CD4-positive, alpha-beta T cell treated with Interleukin-15 for 1 hour (primary cell): Measurements from ENCODE around the gene TSSC4.

Source experiments
- DNase-seq: peaks from one replicate; pipeline ENCODE4 v3.0.0-alpha.2; 2020

The TSSC4 gene

DNA sequence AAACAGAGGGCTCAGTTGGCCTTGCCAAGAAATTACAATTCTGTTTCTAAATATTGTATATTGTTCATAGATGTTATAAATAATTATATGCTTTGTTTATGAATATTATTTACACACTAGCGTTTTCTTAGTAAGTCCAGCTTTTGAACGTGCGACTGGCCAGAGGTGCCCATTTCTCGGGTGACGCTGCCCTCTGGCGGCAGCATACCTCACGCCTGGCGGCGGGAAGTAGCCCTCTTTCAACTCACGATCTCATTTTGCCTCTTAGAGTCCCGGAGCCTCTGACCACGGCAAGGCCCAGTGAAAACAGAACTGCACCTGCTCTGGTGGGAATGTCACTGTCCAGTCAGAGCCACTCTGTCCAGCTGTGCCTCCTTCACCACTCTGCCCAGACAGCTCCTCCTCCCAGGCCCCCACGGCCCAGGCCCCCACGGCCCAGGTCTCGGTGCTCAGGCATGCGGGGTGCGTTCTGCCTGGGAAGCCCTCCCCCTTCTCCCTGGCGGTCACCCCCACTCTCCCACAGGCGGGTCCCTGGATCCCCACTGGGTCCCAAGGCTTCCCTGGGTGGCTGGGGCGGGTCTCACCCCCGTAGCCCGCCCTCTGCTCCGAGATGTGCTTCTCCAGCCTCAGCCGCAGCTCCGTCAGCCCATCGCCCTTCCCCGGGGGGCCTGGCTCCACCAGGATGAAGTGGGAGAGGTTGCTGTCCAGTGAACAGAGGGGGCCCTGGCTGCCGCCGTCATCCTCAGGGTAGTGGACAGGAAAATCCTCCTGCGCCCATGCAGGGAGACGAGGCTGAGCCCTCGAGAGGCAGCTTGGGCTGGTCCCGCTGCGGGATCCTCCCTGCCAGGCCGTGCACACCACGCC is 19.3 kb downstream of the TSSC4 start:
- peak; percentile 61 for DNase-seq

DNA sequence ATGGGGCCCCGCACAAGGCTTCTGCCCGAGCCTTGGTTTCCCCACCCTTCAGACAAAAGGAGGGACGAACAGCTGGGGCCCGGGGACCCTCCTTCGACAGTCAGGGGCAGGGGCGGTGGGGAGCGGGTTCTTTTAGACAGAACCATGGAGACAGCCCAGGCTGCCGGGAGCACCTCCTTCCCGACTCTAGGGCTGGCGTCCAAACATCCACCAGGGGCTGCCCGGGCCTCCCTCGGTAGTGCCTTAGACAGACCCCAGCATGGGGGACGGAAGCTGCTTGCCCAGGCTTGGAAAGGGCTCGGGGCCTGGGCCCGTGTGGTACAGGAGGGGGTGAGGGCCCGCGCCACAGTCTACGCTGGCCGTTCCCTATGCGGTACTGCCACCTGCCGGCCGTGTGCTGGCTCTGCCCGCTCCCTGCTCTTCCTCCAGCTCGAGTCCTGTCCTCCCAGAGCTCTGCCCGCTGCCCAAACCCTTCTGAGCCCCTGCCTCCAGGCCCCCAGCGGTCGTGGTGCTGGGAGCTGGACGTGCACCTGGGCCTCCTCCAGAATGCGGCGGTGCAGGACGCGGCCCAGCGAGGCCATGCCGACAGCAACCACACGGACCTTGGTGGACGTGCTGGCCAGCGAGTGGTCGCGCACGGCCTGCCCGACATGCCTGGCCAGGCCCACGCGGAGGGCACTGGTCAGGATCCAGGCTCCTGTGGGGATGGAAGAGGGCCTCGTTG is 20.1 kb downstream of the TSSC4 start:
- peak; percentile 71 for DNase-seq

DNA sequence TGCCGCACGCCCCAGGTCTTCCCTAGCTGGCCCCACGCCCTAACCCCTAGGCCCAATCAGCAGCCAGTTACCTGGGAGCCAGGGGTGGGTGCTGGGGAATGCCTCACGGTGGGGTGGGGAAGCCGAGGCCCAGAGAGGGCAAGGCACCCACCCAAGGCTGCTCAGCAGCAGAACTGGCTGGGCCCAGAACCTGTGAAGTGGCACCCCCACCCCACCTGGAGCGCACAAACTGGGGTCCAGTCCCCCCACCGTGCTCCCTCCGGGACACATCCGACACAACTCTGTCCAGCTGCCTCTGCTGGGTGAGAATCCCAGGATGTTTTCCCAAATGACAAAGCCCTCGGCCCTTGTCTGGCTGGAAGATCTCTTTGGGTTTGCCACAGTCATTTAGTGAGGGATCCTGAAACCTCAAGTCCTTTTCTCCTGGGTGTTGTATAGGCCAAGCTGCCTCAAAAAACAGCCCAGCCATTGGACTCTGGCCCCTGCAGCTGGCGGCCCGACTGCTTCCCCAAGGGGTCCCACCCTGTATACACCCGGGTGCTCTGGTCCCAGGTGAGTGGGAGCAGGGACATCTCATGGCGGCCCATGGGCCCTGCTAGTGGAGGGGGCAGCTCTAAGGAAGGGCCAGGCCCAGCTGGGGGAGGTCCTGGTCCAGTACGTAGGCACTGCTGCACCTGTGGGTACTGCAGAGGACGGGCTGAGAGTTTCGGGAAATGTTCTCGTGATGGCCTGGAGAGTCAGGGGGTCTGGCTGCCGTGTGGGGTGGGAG is 20.9 kb downstream of the TSSC4 start:
- DNase-seq, result no peak

DNA sequence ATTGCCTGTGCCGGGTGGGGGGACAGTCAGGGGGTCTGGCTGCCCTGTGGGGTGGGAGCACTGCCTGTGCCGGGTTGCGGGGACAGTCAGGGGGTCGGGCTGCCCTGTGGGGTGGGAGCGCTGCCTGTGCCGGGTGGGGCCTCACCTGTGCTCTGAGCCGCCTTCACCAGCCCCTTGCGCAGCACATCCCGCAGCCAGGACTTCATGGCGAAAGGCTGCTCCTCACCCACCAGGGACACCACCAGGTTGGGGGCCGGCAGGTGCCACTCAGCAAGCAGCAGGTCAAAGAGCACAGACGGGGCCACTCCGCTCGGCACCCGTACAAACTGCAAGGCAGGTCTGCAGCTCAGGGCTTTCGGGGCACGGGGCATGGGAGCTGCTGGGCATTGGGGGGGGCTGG is 21.4 kb downstream of the TSSC4 start:
- no peak for DNase-seq

DNA sequence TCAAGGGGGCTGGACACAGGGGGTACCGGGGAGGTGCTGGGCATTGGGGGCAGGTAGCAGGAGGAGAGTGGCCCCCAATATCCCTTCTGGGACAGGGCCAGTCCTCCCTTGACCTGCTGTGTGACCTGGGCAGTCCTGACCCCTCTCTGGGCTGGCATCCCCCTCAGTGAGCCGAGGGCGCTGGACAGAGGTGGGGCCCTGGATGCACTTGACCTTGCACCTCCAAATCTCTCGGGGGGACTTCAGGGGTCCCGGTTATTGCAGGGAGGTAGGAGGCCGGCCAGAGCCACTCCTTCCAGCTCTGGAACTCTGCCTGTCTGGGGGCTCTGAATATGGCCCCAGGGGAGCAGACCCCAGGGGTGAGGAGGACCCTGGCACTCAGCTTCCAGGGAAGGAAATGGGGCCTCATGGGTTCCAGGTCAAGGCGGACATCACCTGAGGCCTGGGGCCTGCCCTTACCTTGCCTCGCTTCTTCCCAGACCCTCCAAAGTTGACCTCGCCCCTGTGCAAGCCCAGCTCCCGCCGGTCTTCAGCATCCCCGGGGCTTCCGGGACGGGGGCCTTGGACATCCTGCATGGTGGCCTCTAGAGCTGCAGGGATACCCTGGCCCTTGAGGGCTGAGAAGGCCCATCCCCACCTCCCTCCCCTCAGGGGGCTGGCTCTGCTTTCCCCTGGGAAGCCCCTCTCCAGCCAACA is 22.1 kb downstream of the TSSC4 start:
- no peak for DNase-seq

DNA sequence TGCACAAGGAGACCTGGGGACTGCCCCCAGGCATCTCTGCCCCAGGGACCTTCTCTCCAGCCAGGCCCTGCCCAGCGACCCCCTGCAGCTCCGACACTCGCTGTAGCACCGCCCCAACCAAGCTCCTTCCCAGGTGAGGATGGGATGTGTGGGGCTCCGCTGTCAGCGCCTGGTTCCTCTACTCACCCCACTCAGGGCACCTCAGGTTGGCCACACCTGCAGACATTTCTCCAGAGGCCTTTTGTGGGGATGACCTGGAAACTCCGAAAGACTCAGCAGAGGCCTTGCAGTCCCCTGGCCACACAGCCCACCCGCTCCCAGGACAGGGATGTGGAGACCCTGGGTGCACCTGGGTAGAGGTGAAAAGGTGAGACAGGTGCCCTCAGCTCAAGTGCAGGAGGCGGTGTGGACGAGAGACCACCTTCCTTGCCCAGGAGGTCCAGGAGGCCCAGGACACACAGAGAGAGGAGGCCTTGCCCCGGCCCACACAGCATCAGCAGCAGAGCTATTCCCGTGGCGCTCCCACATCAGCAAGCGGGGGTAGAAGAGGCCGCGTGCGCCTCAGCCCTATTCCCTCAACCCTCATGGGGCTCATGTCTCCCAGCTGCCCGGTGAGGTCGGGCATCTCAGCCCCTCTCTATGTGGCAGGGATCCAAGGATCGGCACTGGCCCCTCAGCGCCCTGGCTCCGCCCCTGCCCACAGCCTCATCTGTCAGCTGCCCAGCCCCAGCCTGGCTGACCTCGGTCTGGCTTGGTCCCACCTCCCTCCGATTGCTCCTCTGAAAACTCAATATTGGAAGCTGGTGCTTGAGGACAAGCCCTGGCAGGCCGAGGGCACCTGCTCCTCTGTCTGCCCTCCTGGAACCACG is 22.8 kb downstream of the TSSC4 start:
- DNase-seq, result no peak

DNA sequence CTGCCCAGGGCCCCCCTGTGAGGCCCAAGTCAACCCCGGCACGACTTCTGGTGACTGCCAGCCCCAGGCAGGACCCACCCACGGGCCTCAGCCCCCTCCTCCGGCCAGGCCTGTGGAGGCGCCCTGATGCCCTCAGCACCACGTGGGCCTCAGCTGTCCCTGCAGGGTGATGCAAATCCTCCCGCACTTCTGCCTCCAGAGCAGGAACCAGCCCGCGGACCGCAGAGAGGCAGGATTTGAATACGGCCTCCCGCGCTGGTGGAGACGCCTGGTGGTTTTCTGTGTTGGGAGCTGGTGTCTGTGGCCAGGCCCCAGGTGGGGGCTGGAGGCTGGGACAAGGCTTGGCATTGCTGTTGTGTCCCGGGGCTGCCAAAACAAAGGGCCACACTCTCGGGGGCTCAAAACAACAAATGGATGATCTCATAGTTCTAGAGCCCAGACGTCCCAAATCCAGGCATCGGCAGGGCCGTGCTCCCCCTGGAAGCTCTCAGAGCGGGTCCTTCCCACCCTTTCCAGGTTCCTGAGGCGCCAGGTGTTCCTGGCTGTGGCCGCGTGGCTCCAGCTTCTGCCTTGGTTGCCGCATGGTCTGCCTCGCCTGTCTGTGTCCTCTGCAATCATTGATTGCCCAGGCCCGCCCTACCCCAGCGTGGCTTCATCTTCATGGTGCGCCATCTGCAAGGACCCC is 24.4 kb downstream of the TSSC4 start:
- DNase-seq, result no peak

DNA sequence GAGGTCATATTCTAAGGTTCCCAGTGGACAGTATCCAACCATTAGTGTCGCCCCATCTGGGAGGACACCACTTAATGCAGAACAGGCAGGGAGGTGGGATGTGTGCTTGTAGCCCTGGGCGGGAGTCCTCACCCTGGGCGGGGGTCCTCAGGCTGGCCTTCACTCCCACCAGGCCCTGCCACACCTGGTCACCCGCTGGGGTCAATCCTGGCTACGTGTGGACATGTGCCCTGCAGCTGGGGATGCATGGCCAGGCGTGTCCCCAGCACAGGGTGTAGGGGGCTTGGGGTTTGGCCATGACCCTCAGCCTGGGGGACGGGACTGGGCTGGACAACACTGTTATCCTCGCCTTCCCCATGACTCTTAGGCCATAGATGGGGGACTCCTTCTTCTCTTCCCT is 25.0 kb downstream of the TSSC4 start:
- DNase-seq, result no peak

DNA sequence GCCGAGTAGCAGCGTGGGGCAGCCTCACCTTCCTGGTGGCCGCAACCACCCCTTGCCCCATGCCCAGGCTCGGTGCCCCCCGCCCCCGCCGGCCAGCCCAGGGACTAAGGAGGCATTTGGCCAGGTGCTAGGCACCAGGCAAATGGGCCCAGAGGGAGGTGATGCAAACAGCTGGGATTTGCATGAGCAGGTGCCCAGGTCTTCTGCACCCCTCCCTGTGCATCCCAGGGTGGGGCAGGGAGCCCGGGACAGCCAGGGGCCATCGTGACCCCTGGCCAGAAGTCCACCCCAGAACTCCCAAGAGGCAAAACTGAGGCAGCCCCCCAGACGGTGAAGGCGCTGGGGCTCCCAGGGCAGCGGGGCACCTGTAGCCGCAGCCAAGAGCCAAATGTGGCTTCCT is 25.7 kb downstream of the TSSC4 start:
- DNase-seq, result no peak

DNA sequence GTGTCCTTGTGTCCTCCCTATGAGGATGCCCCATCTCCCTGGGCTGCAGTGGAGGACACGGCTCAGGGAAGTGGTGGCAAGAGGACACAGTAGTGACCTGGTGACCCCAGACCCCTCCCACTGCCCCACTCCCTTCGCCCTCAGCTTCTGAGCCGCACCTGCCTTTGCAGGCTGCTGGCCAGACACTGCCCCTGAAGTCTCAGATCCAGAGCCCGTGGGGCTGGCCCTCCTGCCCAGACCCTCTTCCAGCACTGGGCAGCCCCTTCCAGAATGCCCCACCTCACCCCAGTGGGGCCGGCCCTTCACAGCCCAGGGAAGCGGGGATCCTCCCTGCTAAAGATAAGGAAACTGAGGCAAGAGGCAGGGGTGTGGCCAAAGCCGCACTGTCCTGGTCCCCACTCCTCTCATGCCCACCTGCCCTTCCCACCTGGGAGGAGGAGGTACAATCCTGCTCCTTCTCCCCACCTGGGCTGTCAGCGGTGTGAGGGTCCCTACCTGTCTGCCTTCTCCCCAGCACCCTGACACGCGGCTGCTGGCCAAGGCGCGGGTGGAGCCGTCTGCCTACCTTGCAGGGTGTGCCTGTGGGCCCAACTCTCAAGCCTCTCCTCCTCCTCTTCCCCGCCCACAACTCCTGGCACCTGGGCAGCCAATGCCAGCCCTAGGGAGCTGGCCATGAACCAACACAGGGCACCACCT is 26.4 kb downstream of the TSSC4 start:
- DNase-seq, result no peak

DNA sequence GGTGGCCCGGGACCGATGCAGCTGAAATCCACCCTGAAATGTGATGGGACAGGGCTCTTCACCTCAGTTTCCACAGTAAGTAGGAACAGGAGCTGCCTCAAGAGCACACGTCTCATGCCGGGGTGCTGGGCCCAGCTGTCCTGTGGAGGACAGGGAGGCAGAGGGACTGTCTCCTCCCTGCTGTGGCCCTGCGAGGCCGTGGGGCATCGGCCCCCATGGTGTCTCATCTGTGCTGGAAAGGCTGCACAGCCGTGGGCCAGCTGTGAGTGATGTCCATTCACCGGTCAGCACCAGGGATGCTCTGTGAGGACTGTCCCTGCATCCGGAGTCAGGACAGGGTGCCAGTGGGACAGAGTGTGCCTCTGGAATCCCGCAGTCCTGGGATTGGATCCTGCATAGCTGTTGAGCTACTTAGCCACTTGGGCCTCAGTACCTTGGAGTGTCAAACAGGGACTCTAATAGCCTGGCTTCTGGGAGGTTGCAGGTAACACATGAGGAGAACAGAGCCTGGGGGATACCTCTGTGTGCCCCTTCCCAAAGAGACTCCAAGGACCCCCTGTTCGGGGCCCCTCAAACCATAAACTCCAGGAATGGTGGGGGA is 27.3 kb downstream of the TSSC4 start:
- DNase-seq, result no peak

DNA sequence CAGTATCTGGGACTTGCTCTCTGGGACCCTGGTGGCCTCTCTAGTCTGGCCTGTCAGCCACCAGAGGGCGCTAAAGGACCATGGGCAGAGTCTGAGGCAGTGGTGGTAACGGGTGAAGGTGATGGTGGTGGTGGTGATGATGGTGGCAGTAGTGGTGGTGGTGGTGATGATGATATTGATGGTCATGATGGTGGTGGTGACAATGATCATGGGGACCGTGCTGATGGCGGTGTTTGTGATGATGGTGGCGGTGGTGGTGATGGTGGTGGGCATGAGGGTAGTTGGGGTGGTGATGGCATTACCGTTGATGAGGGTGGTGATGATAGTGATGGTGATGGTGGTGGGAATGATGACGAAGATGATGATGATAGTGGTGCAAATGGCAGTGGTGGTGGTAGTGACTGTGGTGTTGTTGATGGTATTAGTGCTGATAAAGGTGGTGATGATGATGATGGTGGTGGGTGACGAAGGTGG is 27.8 kb downstream of the TSSC4 start:
- peak; percentile 79 for DNase-seq

DNA sequence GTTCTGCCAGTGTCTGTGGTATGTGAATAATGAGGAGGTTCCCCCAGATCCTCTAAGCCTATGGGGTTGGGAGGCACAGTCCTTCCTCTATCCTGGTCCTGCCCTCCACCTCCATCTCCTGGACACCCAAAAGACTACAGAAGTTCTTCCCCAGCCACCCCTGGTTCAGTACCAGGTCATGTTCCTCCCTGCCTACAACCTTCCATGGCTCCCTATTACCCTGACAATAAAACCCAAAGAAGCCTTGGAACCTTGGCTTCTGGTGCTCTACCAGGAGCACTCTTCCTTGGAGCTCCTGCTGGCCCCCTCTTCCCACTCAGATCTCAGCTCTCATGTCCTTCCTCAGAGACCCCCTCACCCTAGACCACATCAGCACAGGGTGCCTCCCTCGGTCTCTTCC is 30.8 kb downstream of the TSSC4 start:
- DNase-seq, result no peak

DNA sequence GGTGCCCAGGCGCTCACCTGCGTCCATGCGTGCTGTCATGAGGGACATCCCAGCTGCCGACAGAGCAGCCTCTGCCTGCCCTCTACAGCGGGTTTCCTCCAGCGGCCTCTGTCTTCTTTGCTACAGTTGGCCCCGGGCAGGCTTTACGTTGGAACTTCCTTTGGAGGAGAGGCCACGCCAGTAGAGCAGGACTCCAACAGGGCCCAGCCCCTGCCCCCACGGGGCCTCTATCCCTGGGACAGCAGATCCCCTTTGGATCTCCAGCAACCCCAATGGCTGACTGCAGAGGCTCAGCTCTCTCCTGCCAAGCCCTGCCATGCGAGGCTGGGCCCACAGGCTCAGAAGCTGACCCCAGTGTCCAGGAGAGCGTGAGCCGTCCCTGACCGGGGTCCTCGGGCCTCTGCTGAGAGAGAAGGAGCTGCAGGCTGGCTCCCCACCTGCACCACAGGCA is 31.6 kb downstream of the TSSC4 start:
- DNase-seq, result no peak

DNA sequence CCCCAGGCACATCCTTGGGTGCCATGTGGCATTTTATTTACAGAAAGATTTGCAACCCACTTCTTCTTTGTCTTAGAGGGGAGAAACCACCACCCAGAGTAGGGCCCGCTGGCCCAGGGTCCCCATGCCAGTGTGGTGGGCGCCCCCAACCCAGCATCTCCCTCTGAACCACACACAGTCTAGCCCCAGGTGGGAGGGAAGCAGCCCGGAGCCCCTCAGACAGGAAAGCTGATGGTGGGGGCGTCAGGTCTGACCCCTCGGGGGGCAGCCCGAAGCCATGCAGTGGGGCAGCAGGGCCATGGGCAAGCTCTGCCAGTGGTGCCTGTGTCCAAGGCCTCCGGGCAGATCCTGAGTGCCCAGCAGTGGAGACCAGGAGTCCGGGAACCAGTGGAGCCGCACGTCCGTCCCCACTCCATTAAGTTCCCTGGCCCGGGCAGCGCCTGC is 32.1 kb downstream of the TSSC4 start:
- DNase-seq, result no peak

DNA sequence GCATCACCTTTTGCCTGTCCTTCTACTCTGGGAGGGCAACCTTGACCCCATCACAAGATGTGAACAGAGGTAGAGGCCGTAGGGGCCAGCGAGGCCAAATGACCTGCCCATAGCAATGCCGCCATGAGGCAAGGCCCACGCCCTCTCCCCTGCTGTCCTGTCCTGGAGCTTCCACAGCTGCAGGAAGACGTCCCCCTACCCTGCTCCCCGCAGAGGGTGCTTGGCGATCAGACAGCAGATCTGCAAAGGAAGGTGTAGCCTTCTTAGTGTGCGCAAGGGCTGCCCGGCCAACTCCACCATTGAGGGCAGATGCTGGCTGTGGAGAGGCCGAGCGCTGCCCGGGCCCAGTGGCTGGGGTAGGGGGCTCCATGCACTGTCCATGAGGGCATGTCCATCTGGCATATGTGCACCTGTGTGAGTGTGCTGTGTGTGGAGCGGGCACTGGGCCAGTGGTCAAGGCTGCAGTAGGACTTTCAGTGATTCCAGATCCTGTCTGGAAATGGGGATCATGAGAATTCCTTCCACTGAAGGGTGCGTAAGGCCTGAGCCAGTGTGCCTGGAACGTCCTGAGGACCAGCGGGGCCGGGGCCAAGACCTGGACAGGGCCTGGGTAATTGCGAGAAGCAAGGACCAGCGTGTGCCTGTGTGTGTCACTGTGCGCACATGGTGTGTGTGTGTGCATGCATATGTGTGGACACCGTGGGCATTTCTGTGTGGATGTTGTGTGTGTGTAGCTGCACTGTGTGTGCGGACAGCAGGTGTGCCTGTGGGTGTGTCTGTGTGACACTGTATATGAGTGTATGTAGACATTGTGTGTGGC is 32.8 kb downstream of the TSSC4 start:
- DNase-seq, result no peak

DNA sequence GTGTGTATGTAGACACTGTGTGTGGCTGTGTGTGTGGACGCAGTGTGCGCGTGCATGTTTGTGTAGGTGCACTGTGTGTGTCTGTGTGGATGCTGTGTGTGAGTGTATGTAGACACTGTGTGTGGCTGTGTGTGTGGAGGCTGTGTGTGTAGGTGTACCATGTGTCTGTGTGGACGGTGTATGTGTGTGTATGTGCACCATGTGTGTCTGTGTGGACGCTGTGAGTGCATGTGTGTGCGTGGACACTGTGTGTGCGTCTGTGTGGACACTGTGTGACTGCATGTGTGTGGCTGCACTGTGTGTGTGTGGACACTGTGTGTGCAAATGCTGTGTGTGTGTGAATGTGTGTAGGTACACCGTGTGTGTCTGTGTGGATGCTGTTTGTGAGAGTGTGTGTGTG is 33.5 kb downstream of the TSSC4 start:
- DNase-seq, result peak; percentile 4

DNA sequence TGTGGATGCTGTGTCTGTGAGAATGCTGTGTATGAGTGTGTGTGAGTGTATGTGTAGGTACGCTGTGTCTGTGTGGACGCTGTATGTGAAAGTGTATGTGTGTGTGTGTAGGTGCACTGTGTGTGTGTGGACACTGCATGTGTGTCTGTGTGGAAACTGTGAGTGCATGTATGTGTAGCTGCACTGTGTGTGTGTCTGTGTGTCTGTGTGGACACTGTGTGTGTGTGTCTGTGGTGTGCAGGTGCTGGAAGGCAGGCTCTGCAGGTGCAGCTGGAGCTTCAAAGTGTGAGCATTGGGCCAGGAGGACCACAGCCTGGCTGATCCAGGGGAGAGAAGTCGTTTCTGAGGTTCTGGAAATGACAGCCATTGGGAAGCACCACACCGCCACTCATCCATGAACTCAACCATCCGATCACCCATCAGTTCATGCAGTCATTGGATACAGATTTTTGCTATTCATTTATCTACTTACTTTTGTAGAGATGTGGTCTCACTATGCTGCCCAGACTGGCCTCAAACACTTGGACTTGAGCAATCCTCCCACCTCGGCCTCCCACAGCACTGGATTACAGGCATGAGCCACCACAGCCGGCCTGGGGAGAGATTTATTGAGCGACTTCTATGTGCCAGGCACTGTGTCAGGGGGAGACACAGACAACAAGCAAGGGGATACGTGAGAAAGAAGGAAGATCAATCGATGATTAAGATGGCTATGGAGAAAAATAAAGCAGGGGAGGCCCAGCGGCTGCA is 34.1 kb downstream of the TSSC4 start:
- DNase-seq, result peak; percentile 5
